ENCODE measurements around the gene KRTAP5-6.

DNA sequence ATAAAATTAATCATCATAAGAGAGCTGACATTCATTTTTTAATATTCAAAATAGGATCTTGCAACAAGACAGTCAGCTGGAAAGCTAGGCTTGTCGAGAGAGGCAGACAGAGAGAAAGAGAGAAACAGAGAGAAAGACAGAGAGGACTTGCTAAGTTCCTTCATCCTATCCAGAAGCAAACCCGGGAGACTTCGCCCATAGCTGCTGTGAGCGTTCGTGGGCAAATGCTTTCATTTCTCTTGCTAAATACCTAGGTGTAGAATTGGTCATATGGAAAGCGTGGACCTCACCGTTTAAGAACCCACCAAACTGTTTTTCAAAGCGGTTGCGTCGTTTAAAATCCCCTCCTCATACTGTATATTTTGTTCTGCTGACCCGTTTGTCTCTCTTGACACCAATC, 25.3 kb upstream of the KRTAP5-6 start:
- TF ChIP-seq, protein P1, sequence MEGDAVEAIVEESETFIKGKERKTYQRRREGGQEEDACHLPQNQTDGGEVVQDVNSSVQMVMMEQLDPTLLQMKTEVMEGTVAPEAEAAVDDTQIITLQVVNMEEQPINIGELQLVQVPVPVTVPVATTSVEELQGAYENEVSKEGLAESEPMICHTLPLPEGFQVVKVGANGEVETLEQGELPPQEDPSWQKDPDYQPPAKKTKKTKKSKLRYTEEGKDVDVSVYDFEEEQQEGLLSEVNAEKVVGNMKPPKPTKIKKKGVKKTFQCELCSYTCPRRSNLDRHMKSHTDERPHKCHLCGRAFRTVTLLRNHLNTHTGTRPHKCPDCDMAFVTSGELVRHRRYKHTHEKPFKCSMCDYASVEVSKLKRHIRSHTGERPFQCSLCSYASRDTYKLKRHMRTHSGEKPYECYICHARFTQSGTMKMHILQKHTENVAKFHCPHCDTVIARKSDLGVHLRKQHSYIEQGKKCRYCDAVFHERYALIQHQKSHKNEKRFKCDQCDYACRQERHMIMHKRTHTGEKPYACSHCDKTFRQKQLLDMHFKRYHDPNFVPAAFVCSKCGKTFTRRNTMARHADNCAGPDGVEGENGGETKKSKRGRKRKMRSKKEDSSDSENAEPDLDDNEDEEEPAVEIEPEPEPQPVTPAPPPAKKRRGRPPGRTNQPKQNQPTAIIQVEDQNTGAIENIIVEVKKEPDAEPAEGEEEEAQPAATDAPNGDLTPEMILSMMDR (IDR thresholded peaks at IDR 0.05) = no peak
- TF ChIP-seq POLR2AphosphoS5 (IDR thresholded peaks at IDR 0.05; ENCODE audit: insufficient read depth in 1 of 2, low read depth in 1 of 2) = no peak

All from vagina (tissue), 2 donors.